Ascending aorta (tissue), 2 donors: Measurements from ENCODE around the gene GRIN1. TPM values are rescaled to one million over a fixed set of nuclear protein-coding genes. Genes with fewer than 3 reads are reported as not detected.

Source experiments
- DNase-seq, 2 donors: peaks; one replicate each; pipeline ENCODE4 v3.0.0-alpha.2; 2019; ENCODE audit warnings: low spot score in 2 of 2
- H3K27ac ChIP-seq, 2 donors: fragments of 200-600 bp; sonication (generic); one replicate each; pipeline ENCODE4 v1.5.1; 2016 to 2017; ENCODE audit warnings: mild to moderate bottlenecking in 1 of 2
- H3K27me3 ChIP-seq: fragments of 200-600 bp; sonication (generic); one replicate; pipeline ENCODE4 v1.5.1; 2017
- H3K36me3 ChIP-seq, 2 donors: fragments of 200-600 bp; sonication (generic); one replicate each; pipeline ENCODE4 v1.5.1; 2016
- H3K4me1 ChIP-seq, 2 donors: fragments of 200-600 bp; sonication (generic); one replicate each; pipeline ENCODE4 v1.5.1; 2016 to 2017; ENCODE audit warnings: mild to moderate bottlenecking in 1 of 2
- H3K4me3 ChIP-seq, 2 donors: fragments of 200-600 bp; sonication (generic); one replicate each; pipeline ENCODE4 v1.5.1; 2016 to 2017; ENCODE audit warnings: mild to moderate bottlenecking in 1 of 2
- H3K9me3 ChIP-seq, 2 donors: fragments of 200-600 bp; sonication (generic); one replicate each; pipeline ENCODE4 v1.5.1; 2016
- CTCF ChIP-seq, 3 experiments: fragments of 200-600 bp in 2 of 3; fragments of 450-650 bp in 1 of 3; sonication (generic) in 2 of 3; IDR thresholded peaks; one replicate each; pipeline ENCODE4 v1.5.1; 2016 to 2019; ENCODE audit warnings: antibody characterized with exemption in 3 of 3, mild to moderate bottlenecking in 1 of 3, moderate library complexity in 1 of 3
- intact Hi-C: fragments of 100-400 bp; cut with DNase I; formaldehyde crosslinking; loops from one replicate; pipeline ENCODE4 v1.15.1; 2023
- total RNA-seq: library from RNA; depleted of rRNA; stranded (reverse); fragments of >200 nt; gene quantifications from one replicate; pipeline ENCODE4 v1.1.0, GENCODE V29; 2016

The GRIN1 gene
- total RNA-seq, 1 donor from 2014 or later = not detected

DNA sequence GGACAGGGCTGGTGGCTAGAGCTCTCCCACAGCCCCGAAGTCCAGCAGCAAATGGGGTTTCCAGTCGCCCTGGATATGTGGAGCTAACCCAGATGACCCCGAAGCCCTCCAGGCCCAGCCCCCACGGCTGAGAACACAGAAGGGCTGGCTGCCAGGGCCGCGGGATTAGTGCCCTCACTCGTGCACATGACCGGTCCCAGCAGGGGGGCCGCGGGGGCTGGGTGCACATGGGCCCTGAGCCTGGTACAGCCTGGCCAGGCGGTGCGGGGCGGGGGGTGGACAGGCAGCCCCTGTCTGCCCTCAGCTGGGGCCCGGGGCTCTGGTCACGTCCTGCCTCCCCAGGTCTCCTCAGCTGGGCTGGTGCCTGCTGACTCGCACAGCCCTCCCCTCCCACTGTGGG lies 55.4 kb downstream of the GRIN1 start:
- intact Hi-C loops = no loop called here
- no peaks in the 10 kb centered on the region for H3K27me3 ChIP-seq
- TF ChIP-seq CTCF (IDR thresholded peaks at IDR 0.05) = no peak
- H3K4me1 ChIP-seq = peaks cover 10 to 27% of the 10 kb centered on the region in 2 donors
- DNase-seq = no peak
- no peaks in the 10 kb centered on the region for H3K9me3 ChIP-seq
- H3K27ac ChIP-seq = no peak overlapping the region
- no peak overlapping the region for H3K4me3 ChIP-seq
- peaks cover 18 to 19% of the 10 kb centered on the region in 2 donors for H3K36me3 ChIP-seq

- H3K27ac ChIP-seq = no peak overlapping the region
- DNase-seq = no peak
Observed at GRCh38 chr9:137194909-137195308, 56.0 kb downstream of the GRIN1 start.

DNA sequence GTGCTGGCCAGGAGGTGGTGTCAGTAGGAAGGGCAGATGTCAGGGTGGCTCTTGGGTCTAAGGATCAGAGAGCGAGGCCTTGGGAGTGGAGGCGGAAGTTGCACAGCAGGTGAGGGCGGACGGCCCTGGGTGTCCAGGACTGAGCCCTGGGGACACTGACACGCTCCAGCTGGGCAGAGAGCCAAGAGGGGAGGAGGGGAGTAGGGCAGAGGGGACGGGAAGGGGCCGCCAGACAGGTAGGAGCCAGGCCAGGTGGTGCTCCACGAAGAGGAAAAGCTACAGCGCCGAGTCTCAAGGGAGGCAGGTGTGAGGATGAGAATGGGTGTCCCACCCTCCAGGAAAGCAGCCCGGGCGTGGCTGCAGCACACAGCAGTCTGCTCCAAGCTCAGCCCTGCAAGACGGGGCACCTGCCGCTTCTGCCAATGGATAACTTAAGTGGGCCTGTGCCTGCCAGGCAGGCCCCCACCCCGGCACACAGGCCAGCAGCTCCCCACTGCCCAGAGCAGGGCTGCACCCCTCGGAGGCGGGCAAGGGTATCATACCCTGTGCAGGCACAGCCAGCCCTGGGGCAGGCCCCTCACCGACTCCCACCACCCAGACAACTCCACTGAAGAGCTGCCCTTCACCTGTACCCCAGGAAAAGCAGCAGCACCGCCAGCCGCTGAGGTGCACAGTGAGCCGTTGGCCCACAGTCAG lies 56.7 kb downstream of the GRIN1 start:
- H3K27me3 ChIP-seq = no peaks in the 10 kb centered on the region
- intact Hi-C loops = no loop called here
- peaks cover 5 to 19% of the 10 kb centered on the region in 2 donors for H3K4me1 ChIP-seq
- no peaks in the 10 kb centered on the region for H3K9me3 ChIP-seq
- TF ChIP-seq CTCF (IDR thresholded peaks at IDR 0.05) = no peak
- H3K4me3 ChIP-seq = no peak overlapping the region
- H3K36me3 ChIP-seq = peaks cover 8 to 13% of the 10 kb centered on the region in 2 donors
- no peak for DNase-seq
- no peak overlapping the region for H3K27ac ChIP-seq

More at GRCh38 chr9:137194909-137195308, 56.0 kb downstream of the GRIN1 start:
- no peak overlapping the region for H3K4me3 ChIP-seq
- H3K9me3 ChIP-seq = no peaks in the 10 kb centered on the region
- H3K36me3 ChIP-seq = peaks cover 16 to 17% of the 10 kb centered on the region in 2 donors
- intact Hi-C loops = no loop called here
- no peaks in the 10 kb centered on the region for H3K27me3 ChIP-seq
- no peak for TF ChIP-seq CTCF (IDR thresholded peaks at IDR 0.05)
- H3K4me1 ChIP-seq = peaks cover 10 to 26% of the 10 kb centered on the region in 2 donors

GRCh38 chr9:137198051-137198901 lies 59.3 kb downstream of the GRIN1 start:
- peaks cover 9 to 28% of the 10 kb centered on the region in 2 donors for H3K4me1 ChIP-seq
- no peaks in the 10 kb centered on the region for H3K27me3 ChIP-seq
- H3K4me3 ChIP-seq = peak overlapping the region in 1 of 2 donors; percentile 73
- intact Hi-C loops = no loop called here
- H3K36me3 ChIP-seq = no peaks in the 10 kb centered on the region
- no peaks in the 10 kb centered on the region for H3K9me3 ChIP-seq
- no peak for DNase-seq
- no peak overlapping the region for H3K27ac ChIP-seq
- TF ChIP-seq CTCF (IDR thresholded peaks at IDR 0.05) = no peak

DNA sequence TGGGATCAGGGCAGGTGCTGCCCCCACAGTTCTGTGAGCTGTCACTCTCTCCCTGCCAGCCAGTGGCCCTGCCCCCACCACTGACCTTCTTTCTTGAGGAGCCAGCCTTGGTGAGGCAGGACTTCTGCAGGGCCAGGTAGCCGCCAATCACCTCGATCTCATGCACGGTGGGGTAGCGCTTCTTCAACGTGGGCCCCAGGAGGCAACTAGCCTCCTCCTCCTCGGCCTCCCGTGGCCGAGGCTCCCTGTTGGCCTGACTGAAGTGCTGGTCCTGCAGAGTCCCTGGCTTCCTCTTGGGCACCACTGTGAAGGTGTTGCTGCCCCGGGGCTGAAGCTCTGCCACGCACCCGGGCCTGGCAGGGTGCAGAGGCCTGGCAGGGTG lies 59.9 kb downstream of the GRIN1 start:
- Histone ChIP-seq H3K4me3 (peak overlapping the region in 1 of 2 donors; percentile 73), H3K27me3 (no peaks in the 10 kb centered on the region), H3K36me3 (no peaks in the 10 kb centered on the region), H3K27ac (no peak overlapping the region), H3K4me1 (peaks cover 10 to 35% of the 10 kb centered on the region in 2 donors), H3K9me3 (no peaks in the 10 kb centered on the region)
- DNase-seq = no peak
- no peak for TF ChIP-seq CTCF (IDR thresholded peaks at IDR 0.05)
- intact Hi-C loops = no loop called here
